ENCODE data around the gene S100A6. TPM values are rescaled to one million over a fixed set of nuclear protein-coding genes. Genes with fewer than 3 reads are reported as not detected.

The S100A6 gene
- total RNA-seq, 1 donor from 2014 or later, result 1,022 TPM

- DNase-seq (ENCODE audit: low spot score) (no peak), ATAC-seq (no peak)
- intact Hi-C loops (cut with DNase I), result no loop called here
These were observed 16.5 kb downstream of the S100A6 start for GRCh38 chr1:153519242-153519641.

GRCh38 chr1:153515504-153516394, 20.0 kb downstream of the S100A6 start:
- intact Hi-C loops (cut with DNase I), result no loop called here
- ATAC-seq (peak; percentile 38), DNase-seq (ENCODE audit: low spot score) (no peak)

- no peak for DNase-seq (ENCODE audit: low spot score)
- intact Hi-C loops (cut with DNase I), result no loop called here
These were observed 22.1 kb downstream of the S100A6 start for GRCh38 chr1:153513666-153514065.

GRCh38 chr1:153513023-153513422, 22.8 kb downstream of the S100A6 start:
- intact Hi-C loops (cut with DNase I), result no loop called here
- DNase-seq (ENCODE audit: low spot score) (no peak), ATAC-seq (no peak)

More at GRCh38 chr1:153513666-153514065, 22.1 kb downstream of the S100A6 start:
- ATAC-seq, result no peak

- ATAC-seq, result peak; percentile 68
- peak; percentile 90 for DNase-seq (ENCODE audit: low spot score)
- intact Hi-C loops (cut with DNase I), result no loop called here
These were observed 24.8 kb downstream of the S100A6 start for GRCh38 chr1:153510984-153511410.

GRCh38 chr1:153509729-153510354, 25.9 kb downstream of the S100A6 start:
- DNase-seq (ENCODE audit: low spot score) (no peak), ATAC-seq (no peak)
- intact Hi-C loops (cut with DNase I), result no loop called here

- DNase-seq (ENCODE audit: low spot score) (no peak), ATAC-seq (no peak)
- intact Hi-C loops (cut with DNase I), result no loop called here
These were observed 26.8 kb downstream of the S100A6 start for GRCh38 chr1:153509036-153509435.

- no peak for ATAC-seq
- DNase-seq (ENCODE audit: low spot score), result no peak
- intact Hi-C loops (cut with DNase I), result no loop called here
These were observed 27.7 kb downstream of the S100A6 start for GRCh38 chr1:153507926-153508583.

GRCh38 chr1:153506831-153507413, 28.9 kb downstream of the S100A6 start:
- DNase-seq (ENCODE audit: low spot score) (peak; percentile 86), ATAC-seq (peak; percentile 93)
- intact Hi-C loops (cut with DNase I), result no loop called here

GRCh38 chr1:153506386-153506785, 29.4 kb downstream of the S100A6 start:
- no peak for DNase-seq (ENCODE audit: low spot score)
- intact Hi-C loops (cut with DNase I), result no loop called here
- ATAC-seq, result peak; percentile 5

GRCh38 chr1:153505576-153505975, 30.2 kb downstream of the S100A6 start:
- no peak for DNase-seq (ENCODE audit: low spot score)
- intact Hi-C loops (cut with DNase I), result no loop called here

GRCh38 chr1:153503766-153504165, 32.0 kb downstream of the S100A6 start:
- ATAC-seq, result no peak
- DNase-seq (ENCODE audit: low spot score), result no peak
- intact Hi-C loops (cut with DNase I), result no loop called here

More at GRCh38 chr1:153505576-153505975, 30.2 kb downstream of the S100A6 start:
- no peak for ATAC-seq

- intact Hi-C loops (cut with DNase I), result no loop called here
- DNase-seq (ENCODE audit: low spot score) (no peak), ATAC-seq (no peak)
These were observed 37.0 kb downstream of the S100A6 start for GRCh38 chr1:153498746-153499145.

- intact Hi-C loops (cut with DNase I), result no loop called here
- no peak for DNase-seq (ENCODE audit: low spot score)
- ATAC-seq, result no peak
These were observed 40.3 kb downstream of the S100A6 start for GRCh38 chr1:153495536-153495935.

- DNase-seq (ENCODE audit: low spot score) (peak; percentile 91), ATAC-seq (peak; percentile 55)
- intact Hi-C loops (cut with DNase I), result loop anchor here (5.0 kb wide), 1 partner anchor 143 kb away; no protein-coding TSS in a partner anchor
These were observed 40.7 kb downstream of the S100A6 start for GRCh38 chr1:153494976-153495535.

GRCh38 chr1:153493343-153493960, 42.3 kb downstream of the S100A6 start:
- no peak for DNase-seq (ENCODE audit: low spot score)
- no peak for ATAC-seq
- intact Hi-C loops (cut with DNase I), result loop anchor here (5.0 kb wide), 1 partner anchor 141 kb away; no protein-coding TSS in a partner anchor

GRCh38 chr1:153490272-153491051, 45.3 kb downstream of the S100A6 start:
- intact Hi-C loops (cut with DNase I), result loop anchor here (5.0 kb wide), 1 partner anchor 138 kb away; no protein-coding TSS in a partner anchor
- peak; percentile 94 for ATAC-seq
- DNase-seq (ENCODE audit: low spot score), result peak; percentile 79

- intact Hi-C loops (cut with DNase I), result no loop called here
- DNase-seq (ENCODE audit: low spot score) (no peak), ATAC-seq (no peak)
These were observed 47.1 kb downstream of the S100A6 start for GRCh38 chr1:153488731-153489130.
